Stimulated activated CD4-positive, alpha-beta T cell treated with anti-CD3 and anti-CD28 coated beads, Interleukin-1b, Interleukin-23, amount 100 ng/mL, for 48 hours (primary cell): Measurements from ENCODE around the gene EXD3.
"Not testable (repeated sequence)": the region's sequence is repeated elsewhere in the genome, so short reads cannot be mapped to it uniquely, and the experiment has no call there.

Experiments used
- DNase-seq: peaks from one replicate; pipeline ENCODE4 v3.0.0-alpha.2; 2020

EXD3 gene, protein sequence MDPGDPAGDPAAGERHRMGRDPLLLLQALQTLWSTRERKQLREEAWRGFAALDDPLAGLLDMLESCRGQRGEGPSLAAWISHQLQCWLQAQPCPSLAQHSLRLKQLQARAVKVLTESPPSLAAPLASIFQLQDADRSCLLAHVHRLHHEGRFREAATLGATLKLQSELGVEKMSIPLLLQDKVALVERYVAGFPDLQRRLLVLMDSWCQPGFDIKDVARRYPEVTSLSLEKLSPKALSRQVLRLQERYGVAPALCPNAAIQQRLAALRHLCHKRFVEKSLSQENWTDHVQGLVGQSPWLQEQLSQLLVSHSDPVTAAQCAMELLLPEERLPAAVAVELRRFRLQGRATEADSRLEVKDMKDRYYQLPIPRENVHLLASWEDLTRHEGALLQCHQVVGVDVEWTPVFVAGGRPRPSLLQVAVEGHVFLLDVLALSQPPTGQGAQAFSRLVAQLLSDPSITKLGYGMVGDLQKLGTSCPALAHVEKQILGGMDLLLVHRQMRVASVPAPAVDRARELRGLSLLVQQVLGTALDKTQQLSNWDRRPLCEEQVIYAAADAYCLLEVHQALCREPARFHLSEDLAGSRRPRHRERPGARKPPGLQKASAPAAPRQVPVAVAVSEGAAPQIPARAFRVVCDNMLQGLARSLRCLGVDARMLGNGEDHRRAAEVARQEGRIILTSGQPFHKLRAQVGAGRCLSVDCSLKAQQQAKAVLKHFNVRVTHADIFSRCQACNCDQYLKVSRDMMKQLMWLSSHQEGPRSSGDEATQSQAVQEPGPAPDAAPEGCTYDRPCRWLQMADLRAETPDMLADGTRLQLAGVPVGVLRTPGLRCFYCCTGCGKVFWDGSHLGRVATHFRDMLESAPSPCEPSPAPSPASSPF

GRCh38 chr9:137422604-137423513 lies at the start of gene EXD3, which contains the start of gene NOXA1:
TSS of gene EXD3 (minus strand) at chr9:137423162. CDS start at chr9:137395357, 27,805 bp downstream.
TSS of gene NOXA1 (plus strand) at chr9:137423393. CDS start at chr9:137423530, 137 bp downstream.
- DNase-seq = peak; percentile 95

DNA sequence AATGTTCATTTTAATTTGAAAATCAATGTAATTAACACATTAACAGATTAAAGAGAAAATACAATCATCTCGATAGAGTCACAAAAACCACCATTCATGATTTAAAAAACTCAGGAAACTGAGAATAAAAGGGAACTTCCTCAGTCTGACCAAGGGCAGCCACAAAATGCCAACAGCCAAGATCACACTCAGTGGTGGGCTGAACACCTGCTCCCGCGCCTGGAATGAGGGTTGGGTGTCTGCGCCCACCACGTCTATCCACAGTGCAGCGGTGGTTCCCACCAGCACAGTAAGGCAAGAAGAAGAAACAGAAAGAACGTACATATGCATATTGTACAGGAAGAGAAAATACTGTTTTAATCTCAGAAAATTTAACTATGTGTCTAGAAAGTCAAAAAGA lies 47.8 kb upstream of the EXD3 start:
- no peak for DNase-seq

GRCh38 chr9:137467896-137468295 lies 44.9 kb upstream of the EXD3 start:
- no peak for DNase-seq

DNA sequence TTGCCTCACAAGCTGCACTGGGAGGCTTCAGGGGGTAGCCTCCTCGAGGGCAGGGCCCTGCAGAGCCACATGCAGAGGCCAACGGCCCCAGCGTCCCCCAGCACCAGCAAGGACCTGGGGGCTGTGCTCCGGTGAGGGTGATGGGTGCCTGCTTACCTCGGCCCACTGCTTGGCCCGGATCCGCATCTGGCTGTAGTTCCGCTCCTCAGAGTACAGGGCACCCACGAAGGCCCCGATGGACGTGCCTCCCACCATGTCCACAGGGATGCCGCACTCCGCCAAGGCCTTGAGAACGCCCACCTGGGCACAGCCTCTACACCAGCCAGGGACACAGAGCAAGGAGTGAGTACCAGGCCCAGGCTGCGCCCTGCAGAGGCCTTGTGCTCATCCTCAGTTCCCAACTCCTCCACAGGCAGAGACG lies 44.2 kb upstream of the EXD3 start:
- no peak for DNase-seq

DNA sequence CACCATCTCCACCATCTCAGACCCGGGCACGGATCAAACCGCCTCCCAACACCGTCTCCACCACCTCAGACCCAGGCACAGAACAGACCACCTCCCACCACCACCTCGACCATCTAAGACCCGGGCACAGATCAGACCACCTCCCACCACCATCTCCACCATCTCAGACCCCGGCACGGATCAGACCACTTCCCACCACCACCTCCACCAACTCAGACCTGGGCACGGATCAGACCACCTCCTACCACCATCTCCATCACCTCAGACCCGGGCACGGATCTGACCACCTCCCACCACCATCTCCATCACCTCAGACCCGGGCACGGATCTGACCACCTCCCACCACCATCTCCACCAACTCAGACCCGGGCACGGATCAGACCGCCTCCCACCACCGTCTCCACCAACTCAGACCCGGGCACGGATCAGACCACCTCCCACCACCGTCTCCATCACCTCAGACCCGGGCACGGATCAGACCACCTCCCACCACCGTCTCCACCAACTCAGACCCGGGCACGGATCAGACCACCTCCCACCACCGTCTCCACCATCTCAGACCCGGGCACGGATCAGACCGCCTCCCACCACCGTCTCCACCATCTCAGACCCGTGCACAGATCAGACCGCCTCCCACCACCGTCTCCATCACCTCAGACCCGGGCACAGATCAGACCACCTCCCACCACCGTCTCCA lies 43.6 kb upstream of the EXD3 start:
- not testable (repeated sequence) for DNase-seq

- DNase-seq = no peak
Observed at GRCh38 chr9:137465720-137466388, 42.9 kb upstream of the EXD3 start.

DNA sequence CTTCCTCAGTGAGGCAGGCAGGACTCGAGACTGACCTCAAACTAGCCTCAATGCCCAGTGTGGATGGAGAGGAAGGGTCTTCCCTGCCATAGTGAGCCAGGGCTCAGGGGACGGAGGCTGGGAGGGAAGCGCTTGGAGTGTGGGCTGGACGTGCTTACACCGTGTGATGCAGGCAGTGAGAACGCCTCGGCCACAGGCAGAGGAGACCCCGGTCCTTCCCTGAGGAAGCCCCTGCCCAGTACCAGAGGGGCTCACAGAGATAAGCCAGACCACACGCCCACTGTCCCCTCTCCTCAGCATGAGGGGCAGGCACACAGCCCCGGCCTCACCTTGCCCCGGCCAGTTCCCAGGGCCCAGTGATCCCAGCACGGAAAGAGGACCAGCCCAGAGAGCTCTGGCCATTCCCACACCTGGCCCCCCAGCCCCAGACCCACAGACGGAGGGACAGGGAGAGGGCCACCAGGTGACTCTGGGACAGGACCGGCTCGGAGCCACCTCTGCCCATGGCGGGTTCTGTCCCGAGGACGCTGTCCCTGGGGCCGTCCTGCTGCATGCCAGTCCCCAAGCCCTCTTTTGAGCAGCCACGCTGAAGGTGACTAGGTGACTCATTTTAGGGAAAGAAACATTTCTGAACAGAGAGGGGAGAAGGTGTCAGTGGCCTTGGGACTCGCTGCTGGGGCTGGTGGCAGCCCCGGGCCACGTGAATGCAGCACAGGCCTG lies 42.2 kb upstream of the EXD3 start:
- no peak for DNase-seq

- DNase-seq = no peak
Observed at GRCh38 chr9:137464291-137464999, 41.5 kb upstream of the EXD3 start.

DNA sequence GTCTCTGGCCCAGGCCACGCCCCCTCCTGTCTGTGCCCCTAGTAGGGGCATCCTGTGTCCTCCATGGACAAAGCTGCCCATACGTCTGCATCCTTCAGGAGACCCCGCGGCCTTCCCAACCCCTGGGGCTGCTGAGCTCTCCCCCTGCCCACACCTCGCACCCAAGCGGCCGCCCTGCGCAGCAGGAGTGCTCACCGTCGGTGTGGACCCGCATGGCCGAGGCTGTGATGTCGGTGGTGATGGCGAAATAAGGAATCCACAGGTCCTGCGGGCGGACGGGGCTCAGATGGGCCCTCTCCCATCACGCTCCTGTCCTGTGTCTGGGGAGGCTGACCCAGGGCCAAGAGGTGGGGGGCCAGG lies 40.9 kb upstream of the EXD3 start:
- DNase-seq = no peak

GRCh38 chr9:137462986-137463930 lies 40.3 kb upstream of the EXD3 start:
- no peak for DNase-seq

GRCh38 chr9:137462396-137462985 lies 39.5 kb upstream of the EXD3 start:
- no peak for DNase-seq

- peak; percentile 84 for DNase-seq
Observed at GRCh38 chr9:137461663-137462395, 38.9 kb upstream of the EXD3 start.

DNA sequence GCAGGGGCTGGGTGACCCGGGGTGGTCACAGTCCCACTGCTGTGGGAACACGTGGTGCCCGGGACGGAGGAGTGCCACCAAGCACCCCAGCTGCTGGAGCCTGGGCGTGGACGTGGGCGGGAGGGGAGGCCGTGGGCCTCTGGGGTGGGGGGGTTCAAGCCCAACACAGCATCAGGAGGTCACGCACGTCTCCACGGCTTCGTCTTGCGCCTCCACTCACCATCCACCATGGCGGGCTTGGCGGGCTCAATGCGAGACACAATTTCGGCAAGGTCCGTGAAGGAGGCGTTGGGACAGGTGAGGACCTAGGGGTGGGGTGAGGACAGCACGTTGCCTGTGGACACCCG lies 38.3 kb upstream of the EXD3 start:
- no peak for DNase-seq

DNA sequence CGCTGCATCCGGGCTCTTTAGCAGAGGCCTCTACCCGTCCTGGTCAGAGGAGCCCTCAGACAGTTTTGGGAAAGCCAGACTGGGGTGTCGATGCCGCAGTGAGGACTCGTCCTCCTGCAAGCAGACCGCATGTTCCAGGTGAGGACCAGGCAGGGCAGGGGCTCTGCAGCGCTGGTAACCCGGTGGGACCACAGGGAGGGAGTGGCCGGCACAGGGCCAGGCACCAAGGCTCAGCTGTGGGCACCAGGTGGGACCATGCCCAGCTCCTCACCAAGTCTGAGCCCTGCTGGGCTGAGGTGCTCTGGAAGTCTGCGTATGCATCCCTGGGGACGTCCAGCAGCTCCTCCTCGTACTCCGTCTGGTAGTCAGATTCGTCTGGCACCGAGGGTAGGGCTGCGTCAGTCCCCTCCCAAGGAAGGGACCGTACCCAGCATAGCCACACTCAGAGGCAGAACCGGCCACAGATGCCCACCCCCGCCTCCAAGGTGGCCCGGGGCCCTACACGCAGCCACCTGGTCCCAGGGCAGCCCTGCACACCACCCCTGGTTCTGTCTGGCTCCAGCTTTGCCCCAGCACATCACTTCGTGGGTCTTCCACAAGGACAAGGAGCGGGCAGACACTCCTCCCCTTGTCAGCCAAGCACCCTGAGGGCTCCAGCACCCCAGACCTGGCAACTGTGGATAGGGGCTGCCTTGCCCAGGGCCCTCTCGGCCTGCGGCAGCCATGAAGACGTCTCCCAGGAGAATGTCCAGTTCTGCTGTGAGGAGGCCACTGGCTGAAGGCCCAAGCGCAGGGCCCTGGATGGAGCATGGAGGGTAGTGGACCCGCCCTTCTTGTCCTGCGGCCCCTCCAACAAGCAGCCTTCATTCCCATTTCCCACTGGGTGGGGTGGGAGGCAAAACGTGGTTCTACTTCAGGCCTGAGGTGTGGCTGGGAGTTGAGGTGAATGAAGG lies 37.7 kb upstream of the EXD3 start:
- no peak for DNase-seq

DNA sequence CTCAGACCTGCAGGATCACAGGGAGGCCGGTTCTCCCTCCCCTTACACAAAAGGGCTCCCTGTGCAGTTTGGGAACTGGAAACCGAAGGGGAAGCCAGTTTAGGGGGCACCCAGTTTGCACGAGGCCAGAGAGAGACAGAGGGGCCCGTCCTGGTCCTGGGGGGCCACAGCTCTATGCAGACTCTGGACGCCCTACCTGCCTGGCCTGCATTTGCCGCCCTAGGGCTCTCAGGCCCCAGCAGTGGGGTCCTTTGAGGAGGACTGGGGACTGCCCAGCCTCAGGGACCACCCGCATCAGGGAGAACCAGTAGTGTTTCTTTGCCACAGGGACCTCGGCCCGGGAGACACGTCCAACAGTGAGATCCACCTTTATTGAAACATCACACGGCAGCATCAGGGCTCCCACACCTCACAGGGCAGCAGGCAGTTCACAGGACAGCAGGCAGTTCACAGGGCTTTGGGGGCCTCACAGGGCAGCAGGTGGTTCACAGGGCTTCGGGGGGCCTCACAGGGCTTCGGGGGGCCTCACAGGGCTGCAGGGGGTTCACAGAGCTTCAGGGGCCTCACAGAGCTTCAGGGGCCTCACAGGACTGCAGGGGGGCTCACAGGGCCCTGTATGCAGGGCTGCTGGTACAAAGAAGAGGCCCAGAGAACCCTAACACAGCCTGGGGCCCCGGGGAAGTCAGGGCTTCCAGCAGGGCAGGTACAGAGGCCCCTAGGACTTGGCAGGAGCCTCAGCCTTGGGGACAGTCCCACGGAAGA lies 36.8 kb upstream of the EXD3 start:
- DNase-seq = no peak

GRCh38 chr9:137459152-137459600 lies 36.2 kb upstream of the EXD3 start, which contains the start of gene NSMF:
TSS of gene NSMF (minus strand) at chr9:137459334. CDS start at chr9:137459102, 232 bp downstream.
- peak; percentile 93 for DNase-seq
